Neural progenitor cell (in vitro differentiated cells): ENCODE data around the gene MBIP.

Experiments used
- EZH2 ChIP-seq: fragments of 200-600 bp; sonication (generic); IDR thresholded peaks from 2 replicates; pipeline ENCODE4 v1.6.1; 2017; ENCODE audit warnings: antibody characterized with exemption, mild to moderate bottlenecking, moderate library complexity
- EZH2phosphoT487 ChIP-seq: fragments of 200-600 bp; sonication (generic); IDR thresholded peaks from 2 replicates; pipeline ENCODE4 v1.6.1; 2017; ENCODE audit warnings: antibody characterized with exemption
- TF ChIP-seq, protein P1 (sequence below): fragments of 200-600 bp; sonication (generic); IDR thresholded peaks from 2 replicates; pipeline ENCODE4 v1.5.1; 2017; ENCODE audit warnings: antibody characterized with exemption, mild to moderate bottlenecking

DNA sequence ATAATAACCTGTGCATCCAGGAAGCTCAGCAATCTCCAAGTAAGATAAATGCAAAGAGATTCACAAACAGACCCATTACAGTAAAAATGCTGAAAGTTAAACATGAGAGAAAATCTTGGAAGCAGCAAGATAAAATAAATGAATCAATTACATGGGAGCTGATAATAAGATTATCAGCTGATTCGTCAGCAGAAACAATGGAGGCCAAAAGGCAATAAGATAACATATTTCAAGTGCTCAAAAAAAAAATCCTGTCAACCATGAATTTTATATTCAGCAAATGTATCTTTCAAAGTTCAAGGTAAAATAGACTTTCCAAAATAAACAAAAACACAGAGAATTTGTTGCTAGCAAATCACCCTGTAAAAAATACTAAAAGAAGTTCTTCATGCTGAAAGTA is 36.4 kb upstream of the MBIP start:
- TF ChIP-seq, protein P1, sequence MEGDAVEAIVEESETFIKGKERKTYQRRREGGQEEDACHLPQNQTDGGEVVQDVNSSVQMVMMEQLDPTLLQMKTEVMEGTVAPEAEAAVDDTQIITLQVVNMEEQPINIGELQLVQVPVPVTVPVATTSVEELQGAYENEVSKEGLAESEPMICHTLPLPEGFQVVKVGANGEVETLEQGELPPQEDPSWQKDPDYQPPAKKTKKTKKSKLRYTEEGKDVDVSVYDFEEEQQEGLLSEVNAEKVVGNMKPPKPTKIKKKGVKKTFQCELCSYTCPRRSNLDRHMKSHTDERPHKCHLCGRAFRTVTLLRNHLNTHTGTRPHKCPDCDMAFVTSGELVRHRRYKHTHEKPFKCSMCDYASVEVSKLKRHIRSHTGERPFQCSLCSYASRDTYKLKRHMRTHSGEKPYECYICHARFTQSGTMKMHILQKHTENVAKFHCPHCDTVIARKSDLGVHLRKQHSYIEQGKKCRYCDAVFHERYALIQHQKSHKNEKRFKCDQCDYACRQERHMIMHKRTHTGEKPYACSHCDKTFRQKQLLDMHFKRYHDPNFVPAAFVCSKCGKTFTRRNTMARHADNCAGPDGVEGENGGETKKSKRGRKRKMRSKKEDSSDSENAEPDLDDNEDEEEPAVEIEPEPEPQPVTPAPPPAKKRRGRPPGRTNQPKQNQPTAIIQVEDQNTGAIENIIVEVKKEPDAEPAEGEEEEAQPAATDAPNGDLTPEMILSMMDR = no peak
- TF ChIP-seq EZH2 = no peak
- no peak for TF ChIP-seq EZH2phosphoT487
